GM15510 (cell line): ENCODE data around the gene DGCR6L.

Experiments used
- POLR2A ChIP-seq: IDR thresholded peaks from 3 replicates; pipeline ENCODE4 v1.6.1; 2011; ENCODE audit warnings: borderline replicate concordance; ENCODE audit not compliant: insufficient read length; ENCODE audit errors: extremely low read depth

DGCR6L gene

DNA sequence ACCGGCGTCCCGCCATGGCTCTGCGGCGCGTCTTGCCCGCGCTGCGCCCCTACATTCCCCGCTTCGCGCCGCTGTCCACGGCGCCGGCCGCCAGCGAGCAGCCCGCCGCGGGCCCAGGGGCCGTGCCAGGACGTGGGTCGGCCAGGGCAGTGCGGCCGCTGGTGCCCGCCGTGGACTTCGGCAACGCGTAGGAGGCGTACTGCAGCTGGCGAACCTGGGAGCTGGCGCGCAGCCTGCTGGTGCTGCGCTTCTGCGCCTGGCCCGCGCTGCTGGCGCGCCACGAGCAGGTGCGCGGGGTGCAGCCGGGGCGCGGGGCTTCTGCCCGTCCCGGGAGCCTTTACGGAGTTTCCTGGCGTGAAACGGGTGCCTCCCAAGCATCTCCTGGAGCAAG lies 20.1 kb downstream of the DGCR6L start:
- no peak for TF ChIP-seq POLR2A

DNA sequence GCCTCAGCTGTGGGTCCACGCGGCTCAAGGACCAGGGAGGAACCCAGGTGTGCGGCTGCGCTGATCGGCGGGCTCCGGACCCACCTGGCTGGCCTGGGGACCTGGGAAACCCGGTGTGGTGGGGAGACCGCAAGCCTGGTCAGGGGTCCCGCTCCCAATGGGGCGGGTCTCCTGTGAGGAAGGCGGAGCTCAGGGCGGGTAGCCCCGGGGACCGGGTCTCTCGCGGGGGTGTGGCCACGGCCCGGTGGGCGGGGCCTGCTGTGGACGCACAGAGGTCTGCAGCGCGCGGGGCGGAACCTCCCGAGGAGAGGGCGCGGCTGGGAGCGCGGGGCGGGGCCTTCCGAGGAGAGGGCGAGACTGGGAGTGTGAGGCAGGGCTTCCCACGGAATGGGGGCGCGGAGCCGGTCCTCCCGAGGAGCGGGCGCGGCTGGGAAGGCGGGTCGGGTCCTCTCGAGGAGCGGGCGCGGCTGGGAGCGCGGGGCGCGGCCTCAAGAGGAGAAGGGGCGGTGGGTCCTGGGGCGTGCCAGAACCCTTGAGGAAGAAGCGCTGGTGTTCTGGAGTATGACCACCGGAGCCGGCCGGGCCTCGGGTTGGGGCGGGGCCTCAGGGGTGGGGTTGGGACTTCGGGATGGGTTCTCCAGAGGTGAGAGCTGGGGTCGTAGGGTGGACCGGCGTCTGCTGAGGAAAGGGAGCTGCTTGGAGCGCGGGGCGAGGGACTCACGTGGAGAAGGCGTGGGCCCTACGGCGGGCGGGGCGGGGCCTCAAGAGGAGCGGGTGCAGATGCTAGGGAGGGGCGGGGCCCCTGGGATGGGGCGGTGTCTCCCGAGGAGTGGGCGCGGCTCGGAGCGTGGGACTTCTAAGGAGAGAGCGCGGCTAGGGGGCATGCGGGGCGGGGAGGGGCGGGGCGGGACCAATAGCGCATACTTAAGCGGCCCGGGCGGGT lies 20.8 kb downstream of the DGCR6L start:
- TF ChIP-seq POLR2A, result no peak

DNA sequence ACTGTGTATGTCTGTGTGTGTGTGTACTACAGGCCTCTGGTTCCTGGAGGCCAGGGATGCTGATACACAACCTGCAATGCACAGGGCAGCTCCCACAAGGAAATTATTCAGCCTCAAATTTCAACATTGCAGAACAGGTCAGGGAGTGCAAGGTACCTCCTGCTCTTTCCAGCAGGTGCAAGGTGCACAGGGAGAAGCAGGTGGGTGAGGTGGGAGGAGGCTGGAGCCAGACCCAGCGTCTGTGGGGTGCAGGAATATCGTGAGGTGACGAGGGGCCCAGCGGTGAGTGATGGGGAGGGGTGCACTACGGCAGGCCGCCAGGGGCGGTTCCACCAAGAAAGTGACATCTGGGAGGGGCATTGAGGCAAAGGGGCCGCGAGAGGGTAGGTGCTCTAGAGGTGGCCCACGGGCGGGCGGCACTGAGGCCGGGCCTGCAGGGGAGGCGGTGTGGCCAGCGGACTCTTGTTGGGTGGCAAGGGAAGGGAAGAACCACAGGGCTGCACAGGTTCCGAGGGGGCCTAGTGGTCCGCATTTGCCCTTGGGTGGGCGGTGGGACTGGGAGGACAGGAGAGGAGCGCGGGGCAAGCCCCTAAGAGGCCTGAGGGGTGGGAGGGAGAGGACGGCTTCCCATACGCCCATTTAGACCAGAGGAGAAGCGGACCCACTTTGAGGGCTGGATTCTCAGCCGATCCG lies 21.6 kb downstream of the DGCR6L start:
- no peak for TF ChIP-seq POLR2A

GRCh38 chr22:20297414-20298109 lies 22.3 kb downstream of the DGCR6L start:
- TF ChIP-seq POLR2A, result no peak

DNA sequence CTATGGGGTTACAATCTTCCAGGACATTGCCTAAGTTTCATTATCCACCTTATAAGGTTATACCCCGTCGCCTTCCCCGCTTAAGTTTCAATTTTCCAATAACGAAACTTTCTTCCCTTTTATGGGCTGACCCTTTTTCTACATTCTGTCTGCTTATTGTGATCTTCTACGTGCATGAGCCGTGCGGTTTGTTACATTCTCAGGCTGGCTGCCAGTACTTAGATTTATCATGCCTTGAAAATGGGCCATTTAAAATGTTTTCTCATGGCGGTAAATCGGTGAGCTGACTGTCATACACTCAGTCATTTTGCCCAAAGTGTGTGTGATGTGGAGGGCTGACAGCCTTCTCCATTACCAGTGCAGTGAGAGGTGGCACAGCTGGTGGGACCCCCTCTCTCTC lies 23.3 kb downstream of the DGCR6L start:
- TF ChIP-seq POLR2A, result no peak

GRCh38 chr22:20295262-20296064 lies 24.4 kb downstream of the DGCR6L start:
- TF ChIP-seq POLR2A, result no peak

- TF ChIP-seq POLR2A, result no peak
These were observed 27.1 kb downstream of the DGCR6L start for GRCh38 chr22:20292673-20293232.

DNA sequence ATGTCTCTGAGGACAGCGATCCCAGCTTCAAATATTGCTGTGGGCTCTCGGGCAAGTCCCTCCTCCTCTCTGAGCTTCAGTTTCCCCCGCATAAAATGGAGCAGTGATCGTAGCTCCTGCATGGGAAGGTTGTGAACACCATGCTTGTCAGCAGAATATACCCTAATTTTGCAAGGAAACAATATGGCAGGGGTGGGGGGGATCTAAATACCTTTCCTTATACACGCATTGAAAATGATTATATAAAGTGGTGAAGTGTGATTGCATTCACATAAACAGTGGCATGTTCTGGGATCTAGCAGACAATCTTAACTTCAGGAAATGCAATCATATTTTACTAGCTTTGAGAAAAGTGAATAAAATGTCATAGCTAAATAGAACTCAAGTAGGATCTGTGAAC lies 27.8 kb downstream of the DGCR6L start:
- TF ChIP-seq POLR2A, result no peak

DNA sequence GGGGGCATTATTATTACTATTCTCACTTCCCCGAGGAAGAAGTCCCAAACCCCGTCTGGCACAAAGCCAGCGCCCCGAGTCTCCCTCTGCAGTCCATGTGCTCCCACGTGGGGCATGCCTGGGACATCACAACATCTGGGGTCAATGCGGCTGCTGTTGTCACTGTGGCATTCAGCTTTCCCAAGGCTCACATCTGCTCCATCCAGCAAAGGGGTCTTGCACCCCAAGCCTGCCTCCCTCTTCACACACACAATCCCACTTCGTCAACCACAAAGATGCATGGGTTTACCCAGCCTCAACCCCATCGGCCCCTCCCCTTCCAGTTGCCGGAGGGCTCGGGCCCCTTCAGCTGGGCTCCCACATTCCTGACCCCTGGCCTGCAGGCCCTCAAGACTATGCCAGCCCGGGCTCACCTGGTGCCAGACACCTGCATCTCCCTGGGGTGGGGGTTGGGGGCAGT lies 28.2 kb downstream of the DGCR6L start:
- no peak for TF ChIP-seq POLR2A

DNA sequence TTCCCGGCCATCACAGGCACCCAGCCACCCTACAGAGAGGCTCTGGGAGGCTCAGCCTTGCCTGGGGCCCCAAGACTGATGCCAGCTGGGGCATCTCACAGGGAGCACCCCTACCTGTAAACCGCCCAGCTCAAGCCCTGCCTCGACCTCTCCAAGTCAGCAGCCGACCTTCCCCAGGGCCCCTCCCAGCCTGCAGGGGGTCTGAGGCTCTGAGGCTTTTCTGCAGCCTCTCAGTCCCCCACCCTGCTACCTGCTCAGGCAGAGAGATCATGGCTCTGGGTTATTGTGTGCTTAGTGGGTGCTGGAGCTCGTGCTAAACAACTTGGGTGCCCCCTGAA lies 28.6 kb downstream of the DGCR6L start:
- TF ChIP-seq POLR2A, result no peak

DNA sequence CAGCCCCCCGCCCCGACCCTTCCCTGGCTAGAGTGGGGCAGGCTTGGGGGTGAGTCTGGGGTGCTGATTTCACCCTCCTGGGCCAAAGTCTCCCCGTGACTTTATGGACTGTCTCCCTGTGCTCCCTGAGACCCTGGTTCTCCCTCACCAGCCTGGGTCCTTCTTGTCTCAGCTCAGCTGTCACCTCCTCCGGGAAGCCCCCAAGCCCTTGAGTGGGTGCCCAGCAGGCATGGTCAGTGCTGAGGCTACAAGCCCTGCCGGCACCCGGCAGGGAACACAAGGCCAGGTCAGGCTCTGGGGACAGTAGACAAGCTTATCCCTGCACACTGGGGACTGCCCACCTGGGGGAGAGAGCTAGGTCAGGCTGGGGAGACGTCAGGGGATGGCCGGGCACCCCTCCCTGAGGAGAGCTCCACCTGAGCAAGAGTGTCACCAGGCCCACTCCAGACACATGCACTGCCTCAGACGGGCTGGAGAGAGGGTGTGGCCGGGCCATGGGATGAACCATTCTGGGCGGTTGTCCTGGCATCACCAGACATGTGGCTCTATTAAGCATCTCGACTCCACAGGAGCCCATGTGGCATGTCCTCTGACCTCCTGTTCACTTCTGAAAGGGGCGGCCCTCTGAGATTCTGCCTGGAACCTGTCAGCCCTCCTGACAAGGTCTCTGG lies 29.1 kb downstream of the DGCR6L start:
- no peak for TF ChIP-seq POLR2A

DNA sequence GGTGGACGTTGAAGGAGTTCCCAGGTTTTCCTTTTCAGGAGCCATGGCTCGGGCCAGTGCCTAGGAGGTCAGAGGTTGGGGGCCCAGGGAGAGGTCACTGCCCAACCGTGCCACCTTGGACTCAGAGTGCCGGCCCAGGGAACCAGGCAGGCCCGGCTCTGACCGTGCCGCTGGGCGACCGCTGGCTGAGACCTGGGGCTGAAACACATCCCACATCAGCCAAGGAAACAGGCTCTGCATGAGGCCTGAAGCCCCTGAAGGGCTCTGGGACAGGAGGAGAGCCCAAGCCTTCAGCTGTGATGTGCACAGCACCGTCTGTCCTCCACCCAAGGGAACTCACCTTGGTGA lies 29.8 kb downstream of the DGCR6L start:
- TF ChIP-seq POLR2A, result no peak

DNA sequence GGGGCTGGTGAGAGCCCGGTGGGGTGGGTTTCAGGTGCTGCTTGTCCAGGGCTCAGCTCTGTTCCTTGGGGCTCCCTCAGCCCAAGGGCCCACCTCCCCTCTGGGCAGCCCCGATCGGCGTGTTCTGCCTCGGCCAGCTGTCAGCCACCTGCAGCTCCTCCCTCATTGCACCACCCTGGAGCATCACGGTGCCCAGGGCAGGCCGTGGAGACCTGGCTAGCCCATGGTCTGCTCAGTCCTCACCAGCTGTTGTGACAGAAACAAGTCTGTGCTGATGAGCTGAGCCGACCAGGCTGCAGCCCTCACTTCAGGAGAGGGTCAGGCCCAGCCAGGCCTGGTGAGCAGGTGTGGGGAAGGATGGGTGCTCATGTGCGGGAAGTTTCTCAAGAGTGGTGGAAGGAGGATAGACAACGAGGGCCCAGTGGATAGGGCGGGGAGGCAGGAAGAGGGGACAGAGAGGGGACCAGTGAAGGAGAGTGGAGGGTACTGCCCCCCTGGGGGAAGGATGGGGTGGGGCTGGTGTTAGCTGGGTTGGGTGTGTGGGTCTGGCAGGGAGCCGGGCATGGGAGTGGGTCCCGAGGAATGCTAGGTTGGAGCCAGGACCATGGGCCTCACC lies 35.3 kb downstream of the DGCR6L start:
- no peak for TF ChIP-seq POLR2A
